Measurements from ENCODE around the gene CBX5. TPM values are rescaled to one million over a fixed set of nuclear protein-coding genes. Genes with fewer than 3 reads are reported as not detected.

CBX5 gene
- total and polyA plus RNA-seq, 2 of the 8 experiments (the other 6 are each of a cell fraction or from before 2014, with no cell fraction given), result 62.4 to 231 TPM

- H3K27me3 ChIP-seq (replicated peaks in 1 of 4; ENCODE audit: control insufficient read depth in 3 of 4, extremely low read depth in 1 of 4, insufficient read depth in 3 of 4, low read length in 3 of 4), result no peaks in the 10 kb centered on the region
- no peak for FAIRE-seq
- H4K8ac ChIP-seq (ENCODE audit: extremely low read depth, insufficient read depth, low read length), result no peak overlapping the region
- no peak overlapping the region for H2BK20ac ChIP-seq (ENCODE audit: low read length)
- no peak overlapping the region for H3K9ac ChIP-seq (replicated peaks in 1 of 4; ENCODE audit: extremely low read depth in 1 of 4, low read depth in 3 of 4, low read length in 3 of 4)
- no peaks in the 10 kb centered on the region for H3K79me1 ChIP-seq (ENCODE audit: low read depth, low read length)
- H3K4me2 ChIP-seq (ENCODE audit: insufficient read depth in 1 of 2, low read depth in 2 of 2, low read length in 2 of 2), result no peak overlapping the region
- H3K4ac ChIP-seq (replicated peaks; ENCODE audit: insufficient read length, low read depth, low read length), result no peak overlapping the region
- no peak overlapping the region for H2BK120ac ChIP-seq (replicated peaks; ENCODE audit: low read depth, low read length)
- H2BK5ac ChIP-seq (ENCODE audit: low read depth, low read length), result no peak overlapping the region
- H3K9me3 ChIP-seq (ENCODE audit: insufficient read depth in 2 of 2, low read depth in 1 of 2, low read length in 1 of 2), result no peaks in the 10 kb centered on the region
- H2BK15ac ChIP-seq (ENCODE audit: low read length), result no peak overlapping the region
- H3K14ac ChIP-seq (ENCODE audit: insufficient read length), result no peak overlapping the region
- H2AFZ ChIP-seq (ENCODE audit: low read length), result no peak overlapping the region
- no peaks in the 10 kb centered on the region for H3K36me3 ChIP-seq (ENCODE audit: control insufficient read depth in 2 of 4, insufficient read depth in 4 of 4, low read length in 3 of 4)
- no peak overlapping the region for H3K18ac ChIP-seq (ENCODE audit: extremely low read depth, low read length)
- H2AK5ac ChIP-seq (ENCODE audit: low read depth, low read length), result 0 out of 2 replicates have a peak overlapping the region, but pooled peaks have one; percentile 15
- H4K91ac ChIP-seq (replicated peaks; ENCODE audit: insufficient read length, low read length), result no peak overlapping the region
- 0 out of 2 replicates have a peak overlapping the region, but pooled peaks have one; percentile 5 for H2BK12ac ChIP-seq (ENCODE audit: low read depth, low read length)
- no peak overlapping the region for H3K56ac ChIP-seq (replicated peaks; ENCODE audit: insufficient read length, low read depth, low read length)
- H3K27ac ChIP-seq (ENCODE audit: low read depth, low read length), result no peak overlapping the region
- no peak overlapping the region for H3K4me3 ChIP-seq (ENCODE audit: extremely low read depth in 1 of 4, insufficient read depth in 2 of 4, low read depth in 3 of 4, low read length in 4 of 4)
- H4K5ac ChIP-seq (ENCODE audit: insufficient read length, low read depth, low read length), result no peak overlapping the region
- DNase-seq (ENCODE audit: low read depth in 1 of 2, low spot score in 2 of 2), result no peak
- peaks cover 0 to 2% of the 10 kb centered on the region in 2 experiments for H4K20me1 ChIP-seq (replicated peaks in 1 of 2; ENCODE audit: control insufficient read depth in 1 of 2, insufficient read depth in 2 of 2, low read length in 2 of 2)
- 95% methylated on average over 1 of the region's 1 CpG; no CpG with 5 or more reads in 1 of the 2 experiments for WGBS, 2 experiments (ENCODE audit: extremely low coverage in 1 of 2, insufficient coverage in 1 of 2, insufficient read length in 1 of 2, insufficient replicate concordance in 2 of 2, low coverage in 1 of 2, low lambda C conversion rate in 2 of 2, missing lambda C conversion rate in 1 of 2)
- CTCF ChIA-PET (ENCODE audit: partially characterized antibody), result interaction anchor here (0.6 to 2.8 kb wide), 24 partner anchors 8 to 151 kb away, joined by 3 to 12 read pairs (median 5); partner anchors contain the start of gene COPZ1
- no peak overlapping the region for H3K23ac ChIP-seq (ENCODE audit: insufficient read length)
- H3K4me1 ChIP-seq (replicated peaks in 1 of 4; ENCODE audit: control insufficient read depth in 3 of 4, insufficient read depth in 4 of 4, low read length in 3 of 4), result no peaks in the 10 kb centered on the region
- POLR2A ChIA-PET (ENCODE audit: partially characterized antibody), result interaction anchor here (0.6 to 3.7 kb wide), 13 partner anchors 8 to 125 kb away, joined by 3 to 39 read pairs (median 7); partner anchors contain the start of genes CBX5 and HNRNPA1
- no peaks in the 10 kb centered on the region for H3K79me2 ChIP-seq (ENCODE audit: control insufficient read depth in 1 of 2, insufficient read depth in 2 of 2, low read length in 2 of 2)
- no peaks in the 10 kb centered on the region for H3K23me2 ChIP-seq (ENCODE audit: low read depth, low read length)
- no peak for TF ChIP-seq EGR1 (IDR thresholded peaks at IDR 0.05; ENCODE audit: borderline replicate concordance, low read depth, low read length)
- no peak for TF ChIP-seq TEAD4 (IDR thresholded peaks at IDR 0.05; ENCODE audit: low read depth, low read length)
- no peak for TF ChIP-seq POLR2A (IDR thresholded peaks at IDR 0.05; ENCODE audit: control extremely low read depth in 1 of 2, low read depth in 2 of 2, low read length in 2 of 2)
- no peak for TF ChIP-seq GABPA (IDR thresholded peaks at IDR 0.05; ENCODE audit: borderline replicate concordance, insufficient read depth, low read length)
- no peak for TF ChIP-seq PHF8 (conservative IDR thresholded peaks at IDR 0.05; ENCODE audit: low read depth, low read length)
- TF ChIP-seq SP1 (IDR thresholded peaks at IDR 0.05; ENCODE audit: low read depth, low read length), result no peak
- no peak for TF ChIP-seq KDM4A (IDR thresholded peaks at IDR 0.05; ENCODE audit: low read depth, low read length, severe bottlenecking)
- TF ChIP-seq JUN (IDR thresholded peaks at IDR 0.05; ENCODE audit: low read depth, low read length), result no peak
- TF ChIP-seq POLR2AphosphoS5 (IDR thresholded peaks at IDR 0.05; ENCODE audit: low read depth, low read length), result no peak
- TF ChIP-seq KDM5A (IDR thresholded peaks at IDR 0.05; ENCODE audit: low read length), result no peak
- TF ChIP-seq NRF1 (IDR thresholded peaks at IDR 0.05; ENCODE audit: low read depth, low read length), result no peak
- TF ChIP-seq EZH2 (IDR thresholded peaks at IDR 0.05; ENCODE audit: low read depth, low read length, severe bottlenecking), result no peak
- no peak for TF ChIP-seq GTF2F1 (IDR thresholded peaks at IDR 0.05; ENCODE audit: borderline replicate concordance, low read depth, low read length)
Observed at GRCh38 chr12:54228471-54228870, 51.5 kb downstream of the CBX5 start.
